A549 (cell line): Measurements from ENCODE around the gene CCDC30. TPM values are rescaled to one million over a fixed set of nuclear protein-coding genes. Genes with fewer than 3 reads are reported as not detected.
A peak's percentile ranks its signal among the peaks of the same experiment; 100 is the strongest.

Experiments used
- ATAC-seq, 2 experiments: fragments of 200-7000 bp in 1 of 2; fragments of >200 bp in 1 of 2; cut with Nextera tagmentation in 1 of 2; cut with Tn5 transposase in 1 of 2; 3 replicates each; pipeline versions ENCODE4 v1.8.0 to v1.9.1; 2018 to 2020; ENCODE audit warnings: mild to moderate bottlenecking in 1 of 2, moderate library complexity in 1 of 2
- CTCF ChIA-PET: fragments of 300-600 bp; sonication (Branson Sonifier 250); formaldehyde crosslinking; extraction: SDS; loops from one replicate; lab custom pipeline; 2021; ENCODE audit warnings: antibody characterized with exemption, inconsistent platforms; lab: Yijun Ruan, JAX
- POLR2A ChIA-PET: fragments of 350-600 bp; formaldehyde crosslinking; extraction: SDS; loops from one replicate; lab custom pipeline; 2021; ENCODE audit warnings: antibody characterized with exemption, inconsistent platforms; lab: Yijun Ruan, JAX
- DNase-seq, 2 experiments: peaks; one replicate each; pipeline versions ENCODE4 v3.0.0 to v3.0.0-alpha.2; 2011 to 2016; ENCODE audit warnings: low read depth in 1 of 2, low spot score in 1 of 2
- FAIRE-seq: peaks from 2 replicates; lab custom pipeline; 2011; peaks lifted over from hg19 to GRCh38; lab: Jason Lieb, UNC
- H3K27ac ChIP-seq, 2 experiments: fragments of >200 bp; sonication (Bioruptor Twin); formaldehyde crosslinking; 3 replicates each; pipeline ENCODE4 v1.5.1; 2016 to 2017
- H3K4me1 ChIP-seq: fragments of >200 bp; sonication (Bioruptor Twin); formaldehyde crosslinking; 3 replicates; pipeline ENCODE4 v1.6.1; 2016
- H3K4me2 ChIP-seq: fragments of >200 bp; sonication (Bioruptor Twin); formaldehyde crosslinking; 3 replicates; pipeline ENCODE4 v1.6.1; 2016
- H3K4me3 ChIP-seq: fragments of >200 bp; sonication (Bioruptor Twin); formaldehyde crosslinking; 3 replicates; pipeline ENCODE4 v1.5.1; 2016
- H3K9me3 ChIP-seq: fragments of >200 bp; sonication (Bioruptor Twin); formaldehyde crosslinking; 3 replicates; pipeline ENCODE4 v1.6.1; 2016
- BHLHE40 ChIP-seq: IDR thresholded peaks from 2 replicates; pipeline ENCODE4 v1.6.1; 2012; ENCODE audit warnings: low read depth, low read length, inconsistent platforms
- CEBPB ChIP-seq, 2 experiments: fragments of >200 bp in 1 of 2; sonication (Bioruptor Twin) in 1 of 2; formaldehyde crosslinking in 1 of 2; IDR thresholded peaks; 2 replicates each; pipeline ENCODE4 v1.6.1; 2012 to 2016
- CHD2 ChIP-seq: fragments of 150-350 bp; IDR thresholded peaks from 2 replicates; pipeline ENCODE4 v1.6.1; 2014; ENCODE audit warnings: low read length; ENCODE audit not compliant: partially characterized antibody
- EHF ChIP-seq: fragments of 250-450 bp; sonication (Bioruptor Pico); IDR thresholded peaks from 2 replicates; pipeline ENCODE4 v1.5.0; 2020; ENCODE audit warnings: mild to moderate bottlenecking
- EP300 ChIP-seq, 2 experiments: fragments of >200 bp; sonication (Bioruptor Twin); formaldehyde crosslinking; IDR thresholded peaks; 2 replicates in 1 of 2; 3 replicates in 1 of 2; pipeline ENCODE4 v1.6.1; 2016 to 2017
- FOSL2 ChIP-seq, 2 experiments: fragments of 450-650 bp in 1 of 2; fragments of >200 bp in 1 of 2; sonication (Bioruptor Twin) in 1 of 2; formaldehyde crosslinking; IDR thresholded peaks; 2 replicates each; pipeline versions ENCODE4 v1.5.0 to v1.6.1; 2016 to 2020; ENCODE audit warnings: mild to moderate bottlenecking in 1 of 2, moderate library complexity in 1 of 2
- HOXB5 ChIP-seq: fragments of 250-450 bp; sonication (Bioruptor Pico); IDR thresholded peaks from 2 replicates; pipeline ENCODE4 v1.5.0; 2020; ENCODE audit warnings: mild to moderate bottlenecking, moderate library complexity
- JUN ChIP-seq, 2 experiments: fragments of >200 bp; sonication (Bioruptor Twin); formaldehyde crosslinking; IDR thresholded peaks; 2 replicates in 1 of 2; 3 replicates in 1 of 2; pipeline ENCODE4 v1.6.1; 2016 to 2017
- NR3C1 ChIP-seq: fragments of >200 bp; sonication (Bioruptor Twin); formaldehyde crosslinking; IDR thresholded peaks from 3 replicates; pipeline ENCODE4 v1.6.1; 2017
- PHF8 ChIP-seq: fragments of 200-600 bp; sonication (generic); IDR thresholded peaks from 2 replicates; pipeline ENCODE4 v1.6.1; 2016; ENCODE audit warnings: low read depth, mild to moderate bottlenecking, antibody characterized with exemption, moderate library complexity, borderline replicate concordance
- POLR2A ChIP-seq: IDR thresholded peaks from 2 replicates; pipeline ENCODE4 v1.6.1; 2012; ENCODE audit warnings: mild to moderate bottlenecking, low read length
- RNF2 ChIP-seq: fragments of 200-600 bp; sonication (generic); IDR thresholded peaks from 2 replicates; pipeline ENCODE4 v1.6.1; 2016; ENCODE audit warnings: low read depth, mild to moderate bottlenecking, antibody characterized with exemption, moderate library complexity, borderline replicate concordance
- SMC3 ChIP-seq: fragments of >200 bp; sonication (Bioruptor Twin); formaldehyde crosslinking; IDR thresholded peaks from 3 replicates; pipeline ENCODE4 v1.6.1; 2018; ENCODE audit warnings: inconsistent platforms
- SREBF2 ChIP-seq: fragments of 450-650 bp; IDR thresholded peaks from 2 replicates; pipeline ENCODE4 v1.6.1; 2014; ENCODE audit warnings: mild to moderate bottlenecking, moderate library complexity
- TFCP2L1 ChIP-seq: fragments of 250-450 bp; sonication (Bioruptor Pico); IDR thresholded peaks from 2 replicates; pipeline ENCODE4 v1.5.0; 2021; ENCODE audit warnings: mild to moderate bottlenecking
- ZC3H11A ChIP-seq: fragments of 450-650 bp; IDR thresholded peaks from 2 replicates; pipeline ENCODE4 v1.6.1; 2014; ENCODE audit warnings: antibody characterized with exemption, mild to moderate bottlenecking
- WGBS: methylation state at CpG from one replicate; pipeline ENCODE4 v1.1.6; 2017; ENCODE audit errors: missing lambda C conversion rate; 5-methylcytosine and 5-hydroxymethylcytosine counted together
- polyA plus RNA-seq, 4 experiments: library from polyadenylated mRNA; depleted of rRNA in 3 of 4; stranded (reverse); fragments of >200 nt; fragmentation: RNase III in 1 of 4; extraction: RNeasy Plus Mini Kit Qiagen cat#74134 plus additional on column Dnase treatment in 1 of 4; gene quantifications; 2 replicates in 3 of 4; 3 replicates in 1 of 4; pipeline ENCODE4 v1.2.3, GENCODE V29; 2011 to 2017
- TF ChIP-seq, protein P1 (sequence below): fragments of >200 bp; sonication (Bioruptor Twin); formaldehyde crosslinking; IDR thresholded peaks from 3 replicates; pipeline ENCODE4 v1.5.1; 2016
- TF ChIP-seq, protein P2 (sequence below): IDR thresholded peaks from 2 replicates; pipeline ENCODE4 v1.6.1; 2012; ENCODE audit warnings: low read depth, borderline replicate concordance
- TF ChIP-seq, protein P3 (sequence below): IDR thresholded peaks from 2 replicates; pipeline ENCODE4 v1.6.1; 2012
- TF ChIP-seq, protein P4 (sequence below): fragments of >200 bp; sonication (Bioruptor Twin); formaldehyde crosslinking; IDR thresholded peaks from 3 replicates; pipeline ENCODE4 v1.6.1; 2016
- TF ChIP-seq, protein P5 (sequence below): fragments of 150-350 bp; IDR thresholded peaks from 2 replicates; pipeline ENCODE4 v1.6.1; 2014; ENCODE audit warnings: low read depth, mild to moderate bottlenecking, low read length
- TF ChIP-seq, protein P6 (sequence below): fragments of 250-450 bp; sonication (Bioruptor Pico); IDR thresholded peaks from 2 replicates; pipeline ENCODE4 v1.5.0; 2020; ENCODE audit warnings: low read depth, mild to moderate bottlenecking, moderate library complexity

Gene CCDC30
- polyA plus RNA-seq, 2 of the 4 experiments (the other 2 are of a cell fraction): 0.75 to 1.6 TPM

DNA sequence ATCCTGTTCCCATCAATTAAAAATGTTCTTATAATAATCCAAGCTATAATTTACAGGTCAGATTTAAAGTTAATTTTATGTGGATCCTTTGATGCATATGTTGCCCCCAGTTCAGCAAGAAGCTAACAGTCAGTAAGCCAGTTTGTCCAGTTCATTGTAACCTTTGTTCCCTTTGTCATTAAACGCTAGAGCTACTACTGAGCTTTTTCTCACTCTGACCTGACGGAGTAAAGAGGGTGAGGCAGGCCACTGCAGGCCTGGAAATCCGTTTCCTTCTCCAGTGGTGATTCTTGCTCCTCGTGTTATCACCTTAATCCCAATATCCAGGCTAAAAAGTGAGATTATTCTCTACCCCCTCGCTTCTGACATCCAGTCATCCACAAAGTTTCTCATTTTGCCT, 229.4 kb downstream of the CCDC30 start:
- ATAC-seq (no peak), FAIRE-seq (no peak), DNase-seq (no peak)
- Histone ChIP-seq H3K4me1 (peaks cover 57% of the 10 kb centered on the region), H3K4me2 (peak overlapping the region; percentile 15)
- 80% methylated on average over 5 of the region's 5 CpGs for WGBS
- POLR2A ChIA-PET: interaction anchor here (1.0 to 2.1 kb wide), 2 partner anchors 9 to 10 kb away, joined by 3 to 7 read pairs; partner anchors contain the start of gene YBX1
- TF ChIP-seq EP300 (IDR thresholded peaks at IDR 0.05) (no peak), HOXB5 (CRISPR knock-in tag) (no peak), CEBPB (IDR thresholded peaks at IDR 0.05) (no peak), NR3C1 (no peak), CHD2 (no peak), ZC3H11A (no peak), PHF8 (no peak)
- TF ChIP-seq, protein P1, sequence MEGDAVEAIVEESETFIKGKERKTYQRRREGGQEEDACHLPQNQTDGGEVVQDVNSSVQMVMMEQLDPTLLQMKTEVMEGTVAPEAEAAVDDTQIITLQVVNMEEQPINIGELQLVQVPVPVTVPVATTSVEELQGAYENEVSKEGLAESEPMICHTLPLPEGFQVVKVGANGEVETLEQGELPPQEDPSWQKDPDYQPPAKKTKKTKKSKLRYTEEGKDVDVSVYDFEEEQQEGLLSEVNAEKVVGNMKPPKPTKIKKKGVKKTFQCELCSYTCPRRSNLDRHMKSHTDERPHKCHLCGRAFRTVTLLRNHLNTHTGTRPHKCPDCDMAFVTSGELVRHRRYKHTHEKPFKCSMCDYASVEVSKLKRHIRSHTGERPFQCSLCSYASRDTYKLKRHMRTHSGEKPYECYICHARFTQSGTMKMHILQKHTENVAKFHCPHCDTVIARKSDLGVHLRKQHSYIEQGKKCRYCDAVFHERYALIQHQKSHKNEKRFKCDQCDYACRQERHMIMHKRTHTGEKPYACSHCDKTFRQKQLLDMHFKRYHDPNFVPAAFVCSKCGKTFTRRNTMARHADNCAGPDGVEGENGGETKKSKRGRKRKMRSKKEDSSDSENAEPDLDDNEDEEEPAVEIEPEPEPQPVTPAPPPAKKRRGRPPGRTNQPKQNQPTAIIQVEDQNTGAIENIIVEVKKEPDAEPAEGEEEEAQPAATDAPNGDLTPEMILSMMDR: no peak
- TF ChIP-seq, protein P2, sequence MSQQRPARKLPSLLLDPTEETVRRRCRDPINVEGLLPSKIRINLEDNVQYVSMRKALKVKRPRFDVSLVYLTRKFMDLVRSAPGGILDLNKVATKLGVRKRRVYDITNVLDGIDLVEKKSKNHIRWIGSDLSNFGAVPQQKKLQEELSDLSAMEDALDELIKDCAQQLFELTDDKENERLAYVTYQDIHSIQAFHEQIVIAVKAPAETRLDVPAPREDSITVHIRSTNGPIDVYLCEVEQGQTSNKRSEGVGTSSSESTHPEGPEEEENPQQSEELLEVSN: no peak
- TF ChIP-seq, protein P3, sequence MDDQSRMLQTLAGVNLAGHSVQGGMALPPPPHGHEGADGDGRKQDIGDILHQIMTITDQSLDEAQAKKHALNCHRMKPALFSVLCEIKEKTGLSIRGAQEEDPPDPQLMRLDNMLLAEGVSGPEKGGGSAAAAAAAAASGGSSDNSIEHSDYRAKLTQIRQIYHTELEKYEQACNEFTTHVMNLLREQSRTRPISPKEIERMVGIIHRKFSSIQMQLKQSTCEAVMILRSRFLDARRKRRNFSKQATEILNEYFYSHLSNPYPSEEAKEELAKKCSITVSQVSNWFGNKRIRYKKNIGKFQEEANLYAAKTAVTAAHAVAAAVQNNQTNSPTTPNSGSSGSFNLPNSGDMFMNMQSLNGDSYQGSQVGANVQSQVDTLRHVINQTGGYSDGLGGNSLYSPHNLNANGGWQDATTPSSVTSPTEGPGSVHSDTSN: no peak
- TF ChIP-seq, all 56 proteins: peak for 0
- H3K27ac ChIP-seq: 0 out of 6 replicates have a peak overlapping the region, but pooled peaks of 1 of the 2 experiments have one; percentile 9
- CTCF ChIA-PET: interaction anchor here (0.6 to 1.2 kb wide), 3 partner anchors 9 to 114 kb away, joined by 3 to 4 read pairs (median 3); no protein-coding TSS in a partner anchor
- H3K4me3 ChIP-seq: no peak overlapping the region
- no peaks in the 10 kb centered on the region for H3K9me3 ChIP-seq

DNA sequence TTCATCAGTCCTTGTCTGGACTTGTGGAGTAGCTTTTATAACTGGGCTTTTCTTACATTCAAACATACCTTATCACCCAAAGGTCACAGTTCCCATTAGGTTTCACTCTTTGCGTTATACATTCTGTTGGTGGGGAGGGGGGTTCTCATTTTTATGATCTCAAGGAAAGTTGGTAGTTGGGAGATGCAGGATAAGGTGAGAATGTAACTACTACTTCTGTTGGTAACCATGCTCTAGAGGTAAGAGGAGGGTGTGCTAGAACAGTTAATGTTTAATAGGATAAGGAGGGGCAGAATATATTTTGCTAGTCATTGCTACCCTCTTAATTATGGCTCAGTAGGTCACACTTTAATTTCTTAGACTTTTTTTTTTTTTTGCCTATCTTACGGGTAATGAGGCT, 229.8 kb downstream of the CCDC30 start:
- ChIA-PET POLR2A (interaction anchor here (1.0 to 2.1 kb wide), 2 partner anchors 9 to 10 kb away, joined by 3 to 7 read pairs; partner anchors contain the start of gene YBX1), CTCF (interaction anchor here (0.6 to 1.0 kb wide), 2 partner anchors 9 to 24 kb away, joined by 3 to 4 read pairs; no protein-coding TSS in a partner anchor)
- Histone ChIP-seq H3K4me2 (peak overlapping the region; percentile 15), H3K4me1 (peaks cover 53% of the 10 kb centered on the region), H3K27ac (0 out of 6 replicates have a peak overlapping the region, but pooled peaks of 1 of the 2 experiments have one; percentile 9), H3K9me3 (no peaks in the 10 kb centered on the region), H3K4me3 (no peak overlapping the region)
- ATAC-seq (no peak), DNase-seq (no peak), FAIRE-seq (no peak)
- WGBS: 76% methylated on average over 2 of the region's 2 CpGs
- TF ChIP-seq PHF8 (no peak), JUN (IDR thresholded peaks at IDR 0.05) (no peak), FOSL2 (IDR thresholded peaks at IDR 0.05) (no peak), FOSL2 (CRISPR knock-in tag; IDR thresholded peaks at IDR 0.05) (no peak), CEBPB (IDR thresholded peaks at IDR 0.05) (no peak), EHF (CRISPR knock-in tag) (no peak), TFCP2L1 (no peak), SREBF2 (no peak), BHLHE40 (no peak), HOXB5 (CRISPR knock-in tag) (no peak), SMC3 (no peak), RNF2 (no peak), ZC3H11A (no peak), POLR2A (no peak)
- TF ChIP-seq, protein P4, sequence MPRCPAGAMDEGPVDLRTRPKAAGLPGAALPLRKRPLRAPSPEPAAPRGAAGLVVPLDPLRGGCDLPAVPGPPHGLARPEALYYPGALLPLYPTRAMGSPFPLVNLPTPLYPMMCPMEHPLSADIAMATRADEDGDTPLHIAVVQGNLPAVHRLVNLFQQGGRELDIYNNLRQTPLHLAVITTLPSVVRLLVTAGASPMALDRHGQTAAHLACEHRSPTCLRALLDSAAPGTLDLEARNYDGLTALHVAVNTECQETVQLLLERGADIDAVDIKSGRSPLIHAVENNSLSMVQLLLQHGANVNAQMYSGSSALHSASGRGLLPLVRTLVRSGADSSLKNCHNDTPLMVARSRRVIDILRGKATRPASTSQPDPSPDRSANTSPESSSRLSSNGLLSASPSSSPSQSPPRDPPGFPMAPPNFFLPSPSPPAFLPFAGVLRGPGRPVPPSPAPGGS: no peak
- TF ChIP-seq, protein P3: no peak
- TF ChIP-seq, protein P5, sequence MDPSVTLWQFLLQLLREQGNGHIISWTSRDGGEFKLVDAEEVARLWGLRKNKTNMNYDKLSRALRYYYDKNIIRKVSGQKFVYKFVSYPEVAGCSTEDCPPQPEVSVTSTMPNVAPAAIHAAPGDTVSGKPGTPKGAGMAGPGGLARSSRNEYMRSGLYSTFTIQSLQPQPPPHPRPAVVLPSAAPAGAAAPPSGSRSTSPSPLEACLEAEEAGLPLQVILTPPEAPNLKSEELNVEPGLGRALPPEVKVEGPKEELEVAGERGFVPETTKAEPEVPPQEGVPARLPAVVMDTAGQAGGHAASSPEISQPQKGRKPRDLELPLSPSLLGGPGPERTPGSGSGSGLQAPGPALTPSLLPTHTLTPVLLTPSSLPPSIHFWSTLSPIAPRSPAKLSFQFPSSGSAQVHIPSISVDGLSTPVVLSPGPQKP: no peak
- TF ChIP-seq, protein P6, sequence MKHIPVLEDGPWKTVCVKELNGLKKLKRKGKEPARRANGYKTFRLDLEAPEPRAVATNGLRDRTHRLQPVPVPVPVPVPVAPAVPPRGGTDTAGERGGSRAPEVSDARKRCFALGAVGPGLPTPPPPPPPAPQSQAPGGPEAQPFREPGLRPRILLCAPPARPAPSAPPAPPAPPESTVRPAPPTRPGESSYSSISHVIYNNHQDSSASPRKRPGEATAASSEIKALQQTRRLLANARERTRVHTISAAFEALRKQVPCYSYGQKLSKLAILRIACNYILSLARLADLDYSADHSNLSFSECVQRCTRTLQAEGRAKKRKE (CRISPR knock-in tag): no peak
- TF ChIP-seq, protein P1: no peak
- TF ChIP-seq, all 56 proteins: peak for 0
